ENCODE data around the gene SHISA6.

GRCh38 chr17:11239379-11239970, 1.5 kb upstream of the SHISA6 start:
- TF ChIP-seq CTCF (IDR thresholded peaks at IDR 0.05): no peak
- TF ChIP-seq SIN3A (IDR thresholded peaks at IDR 0.05; ENCODE audit: borderline replicate concordance, insufficient read depth, low read depth, low read length): no peak
- no peak for TF ChIP-seq REST (IDR thresholded peaks at IDR 0.05; ENCODE audit: insufficient read depth in 1 of 2, low read depth in 2 of 2, low read length in 1 of 2)

All from Panc1 (cell line).